Measurements from ENCODE around the gene PTPRH. TPM values are rescaled to one million over a fixed set of nuclear protein-coding genes. Genes with fewer than 3 reads are reported as not detected.

Gene PTPRH
- total RNA-seq, 1 donor from 2014 or later: not detected

DNA sequence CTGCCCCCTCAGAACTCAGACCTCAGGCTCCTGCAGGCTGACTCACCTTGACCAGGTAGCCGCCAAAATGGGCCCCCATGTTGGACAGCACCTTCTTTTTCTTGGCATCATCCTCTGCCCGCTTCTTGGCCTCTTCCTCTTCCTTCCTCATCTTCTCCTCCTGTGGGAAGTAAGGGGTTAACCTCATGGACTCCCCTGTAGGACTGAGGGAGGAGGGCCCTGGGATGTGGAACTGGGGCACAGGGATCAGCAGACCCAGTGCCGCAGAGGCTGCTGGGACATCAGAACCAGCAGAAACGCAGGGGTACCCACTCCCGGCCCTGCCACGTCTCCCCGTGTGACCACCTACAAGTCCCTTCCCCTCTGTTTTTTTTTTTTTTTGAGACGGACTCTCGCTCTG lies 71.4 kb downstream of the PTPRH start:
- peaks cover 4% of the 10 kb centered on the region for H3K4me1 Mint-ChIP-seq (ENCODE audit: unreplicated experiment)
- DNase-seq (ENCODE audit: extremely low spot score, unreplicated experiment): no peak
- H3K27me3 Mint-ChIP-seq (ENCODE audit: unreplicated experiment): peaks cover 11% of the 10 kb centered on the region
- H3K36me3 Mint-ChIP-seq (ENCODE audit: unreplicated experiment): no peaks in the 10 kb centered on the region
- no peak overlapping the region for H3K27ac Mint-ChIP-seq (ENCODE audit: unreplicated experiment)
- TF ChIP-seq, protein P1, sequence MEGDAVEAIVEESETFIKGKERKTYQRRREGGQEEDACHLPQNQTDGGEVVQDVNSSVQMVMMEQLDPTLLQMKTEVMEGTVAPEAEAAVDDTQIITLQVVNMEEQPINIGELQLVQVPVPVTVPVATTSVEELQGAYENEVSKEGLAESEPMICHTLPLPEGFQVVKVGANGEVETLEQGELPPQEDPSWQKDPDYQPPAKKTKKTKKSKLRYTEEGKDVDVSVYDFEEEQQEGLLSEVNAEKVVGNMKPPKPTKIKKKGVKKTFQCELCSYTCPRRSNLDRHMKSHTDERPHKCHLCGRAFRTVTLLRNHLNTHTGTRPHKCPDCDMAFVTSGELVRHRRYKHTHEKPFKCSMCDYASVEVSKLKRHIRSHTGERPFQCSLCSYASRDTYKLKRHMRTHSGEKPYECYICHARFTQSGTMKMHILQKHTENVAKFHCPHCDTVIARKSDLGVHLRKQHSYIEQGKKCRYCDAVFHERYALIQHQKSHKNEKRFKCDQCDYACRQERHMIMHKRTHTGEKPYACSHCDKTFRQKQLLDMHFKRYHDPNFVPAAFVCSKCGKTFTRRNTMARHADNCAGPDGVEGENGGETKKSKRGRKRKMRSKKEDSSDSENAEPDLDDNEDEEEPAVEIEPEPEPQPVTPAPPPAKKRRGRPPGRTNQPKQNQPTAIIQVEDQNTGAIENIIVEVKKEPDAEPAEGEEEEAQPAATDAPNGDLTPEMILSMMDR (IDR thresholded peaks at IDR 0.05): no peak
- no peaks in the 10 kb centered on the region for H3K9me3 Mint-ChIP-seq (ENCODE audit: unreplicated experiment)
- no peak overlapping the region for H3K4me3 Mint-ChIP-seq (ENCODE audit: unreplicated experiment)

DNA sequence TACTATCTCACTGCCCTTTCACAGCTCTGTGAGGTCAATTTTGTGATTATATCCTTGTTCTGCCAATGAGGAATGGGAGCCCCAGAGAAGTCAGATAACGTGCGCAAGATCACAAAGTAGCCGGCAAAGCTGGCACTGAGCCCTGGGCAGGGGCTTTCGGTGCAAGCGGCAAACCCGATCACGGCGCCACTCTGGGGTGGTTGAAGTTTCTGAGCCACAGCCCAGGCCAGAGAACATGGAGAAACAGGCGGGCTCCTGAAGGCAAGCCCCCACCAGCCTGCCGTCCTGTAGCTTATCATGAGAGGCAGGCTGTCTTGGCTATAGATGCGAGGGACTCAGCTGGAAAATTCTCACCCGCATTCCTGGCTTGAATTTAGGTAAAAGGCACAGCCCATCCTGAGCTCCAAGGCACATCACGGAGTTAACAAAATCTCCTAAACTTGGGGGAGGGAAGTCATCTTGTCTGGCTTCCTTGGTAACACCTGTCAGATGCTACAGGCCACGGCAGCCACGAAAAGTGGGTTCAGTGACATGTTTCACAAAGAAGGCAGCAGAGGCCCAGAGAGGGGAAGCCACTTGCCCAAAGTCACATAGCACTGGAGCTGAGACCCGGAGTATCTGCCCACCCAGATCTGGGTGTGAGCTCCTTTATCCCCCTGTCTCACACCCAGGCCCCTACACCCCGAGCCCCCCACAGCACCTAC lies 72.8 kb downstream of the PTPRH start:
- H3K27me3 Mint-ChIP-seq (ENCODE audit: unreplicated experiment): peaks cover 13% of the 10 kb centered on the region
- DNase-seq (ENCODE audit: extremely low spot score, unreplicated experiment): no peak
- H3K4me3 Mint-ChIP-seq (ENCODE audit: unreplicated experiment): no peak overlapping the region
- no peaks in the 10 kb centered on the region for H3K36me3 Mint-ChIP-seq (ENCODE audit: unreplicated experiment)
- no peak overlapping the region for H3K27ac Mint-ChIP-seq (ENCODE audit: unreplicated experiment)
- peaks cover 4% of the 10 kb centered on the region for H3K4me1 Mint-ChIP-seq (ENCODE audit: unreplicated experiment)
- TF ChIP-seq, protein P1 (IDR thresholded peaks at IDR 0.05): no peak
- no peaks in the 10 kb centered on the region for H3K9me3 Mint-ChIP-seq (ENCODE audit: unreplicated experiment)

DNA sequence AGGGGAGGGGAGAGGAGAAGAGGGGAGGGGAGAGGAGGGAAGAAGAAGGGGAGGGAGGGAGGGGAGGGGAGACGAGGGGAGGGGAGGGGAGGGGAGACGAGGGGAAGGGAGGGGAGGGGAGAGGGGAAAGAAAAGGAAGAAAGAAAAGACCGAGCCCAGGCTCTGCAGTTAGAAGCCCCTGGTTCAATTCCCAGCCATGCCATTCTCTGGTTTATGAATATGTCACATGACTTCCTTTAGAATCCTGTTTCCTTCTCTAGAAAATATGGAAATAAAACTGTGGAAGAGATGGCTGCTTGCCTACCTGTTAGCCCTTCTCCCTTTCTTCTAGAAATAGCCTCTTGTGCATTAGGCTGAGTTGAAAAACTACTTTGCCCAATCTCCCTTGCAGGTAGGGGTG lies 74.6 kb downstream of the PTPRH start:
- Mint-ChIP-seq H3K27me3 (ENCODE audit: unreplicated experiment) (peaks cover 21% of the 10 kb centered on the region), H3K36me3 (ENCODE audit: unreplicated experiment) (no peaks in the 10 kb centered on the region), H3K4me1 (ENCODE audit: unreplicated experiment) (no peaks in the 10 kb centered on the region), H3K9me3 (ENCODE audit: unreplicated experiment) (no peaks in the 10 kb centered on the region), H3K27ac (ENCODE audit: unreplicated experiment) (no peak overlapping the region), H3K4me3 (ENCODE audit: unreplicated experiment) (no peak overlapping the region)
- TF ChIP-seq, protein P1 (IDR thresholded peaks at IDR 0.05): no peak
- DNase-seq (ENCODE audit: extremely low spot score, unreplicated experiment): no peak

DNA sequence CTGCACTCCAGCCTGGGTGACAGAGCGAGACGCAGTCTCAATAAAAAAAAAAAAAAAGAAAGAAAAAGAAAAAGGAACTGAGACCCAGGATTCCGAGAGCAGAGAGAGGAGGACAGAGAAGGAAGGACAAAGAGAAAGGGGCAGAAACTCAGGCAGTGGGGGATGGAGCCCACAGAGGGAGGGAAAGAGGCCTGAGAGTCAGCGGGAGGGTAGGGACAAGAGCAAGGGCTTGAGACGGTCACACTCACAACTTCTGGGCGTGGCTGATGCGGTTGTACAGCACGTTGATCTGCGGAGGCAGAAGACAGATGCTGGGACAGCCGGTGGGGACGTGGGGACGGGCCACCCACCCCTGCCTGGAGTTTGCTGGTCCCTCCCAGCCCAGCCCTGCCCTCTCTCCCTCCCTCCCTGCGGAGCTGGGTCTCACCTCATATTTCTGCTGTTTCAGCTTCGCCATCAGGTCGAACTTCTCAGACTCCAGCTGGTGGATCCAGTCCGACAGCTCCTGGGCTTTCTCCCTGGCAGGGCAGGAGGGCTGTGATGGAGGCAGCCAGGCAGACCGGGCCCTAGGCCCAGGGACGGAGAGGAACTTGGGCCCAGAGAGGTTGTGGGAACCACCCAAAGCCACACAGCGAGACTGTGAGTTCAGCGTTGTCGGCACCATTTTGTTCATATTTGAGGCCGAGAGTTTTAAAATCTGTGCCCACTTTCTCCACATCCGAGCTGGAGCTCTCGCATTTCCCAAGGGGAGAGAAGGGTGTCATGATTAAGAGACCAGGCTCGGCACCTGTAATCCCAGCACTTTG lies 75.5 kb downstream of the PTPRH start:
- TF ChIP-seq, protein P1 (IDR thresholded peaks at IDR 0.05): no peak
- peaks cover 24% of the 10 kb centered on the region for H3K27me3 Mint-ChIP-seq (ENCODE audit: unreplicated experiment)
- H3K4me1 Mint-ChIP-seq (ENCODE audit: unreplicated experiment): no peaks in the 10 kb centered on the region
- no peak for DNase-seq (ENCODE audit: extremely low spot score, unreplicated experiment)
- H3K4me3 Mint-ChIP-seq (ENCODE audit: unreplicated experiment): no peak overlapping the region
- no peaks in the 10 kb centered on the region for H3K36me3 Mint-ChIP-seq (ENCODE audit: unreplicated experiment)
- no peak overlapping the region for H3K27ac Mint-ChIP-seq (ENCODE audit: unreplicated experiment)
- no peaks in the 10 kb centered on the region for H3K9me3 Mint-ChIP-seq (ENCODE audit: unreplicated experiment)

DNA sequence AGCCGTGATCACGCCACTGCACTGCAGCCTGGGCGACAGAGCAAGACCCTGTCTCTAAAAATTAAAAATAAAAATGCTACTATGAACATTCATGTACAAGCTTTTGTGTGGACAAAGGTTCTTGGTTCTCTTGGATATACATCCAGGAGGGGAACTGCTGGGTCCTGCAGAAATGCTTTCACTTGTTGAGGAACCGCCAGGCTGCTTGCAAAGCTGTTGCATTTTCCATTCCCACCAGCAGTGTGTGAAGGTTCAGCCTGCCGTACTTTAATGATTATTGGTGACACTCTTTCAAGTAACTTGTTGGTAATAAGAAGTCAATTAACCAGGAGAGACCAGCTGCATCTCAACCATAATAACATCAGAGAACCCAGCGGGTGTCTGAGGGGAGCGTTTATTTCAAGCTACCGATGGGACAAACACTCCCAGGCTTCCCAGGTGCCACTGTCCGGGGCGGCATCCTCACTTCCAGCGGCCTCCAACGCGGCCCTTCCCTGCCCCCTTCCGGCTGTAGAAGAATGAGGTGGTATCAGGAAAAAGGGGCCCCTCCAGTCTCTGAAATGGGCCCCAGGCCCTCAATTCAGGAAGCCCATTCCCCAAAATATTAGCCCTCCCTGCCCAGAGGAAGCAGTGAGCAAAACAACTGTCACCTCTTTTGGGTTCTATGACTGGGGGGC lies 76.7 kb downstream of the PTPRH start:
- Mint-ChIP-seq H3K27me3 (ENCODE audit: unreplicated experiment) (peaks cover 30% of the 10 kb centered on the region), H3K36me3 (ENCODE audit: unreplicated experiment) (no peaks in the 10 kb centered on the region), H3K4me1 (ENCODE audit: unreplicated experiment) (no peaks in the 10 kb centered on the region), H3K4me3 (ENCODE audit: unreplicated experiment) (no peak overlapping the region), H3K9me3 (ENCODE audit: unreplicated experiment) (no peaks in the 10 kb centered on the region), H3K27ac (ENCODE audit: unreplicated experiment) (no peak overlapping the region)
- TF ChIP-seq, protein P1 (IDR thresholded peaks at IDR 0.05): no peak
- DNase-seq (ENCODE audit: extremely low spot score, unreplicated experiment): no peak
